Left renal pelvis (tissue), 4 donors: Measurements from ENCODE around the gene CAB39L. TPM values are rescaled to one million over a fixed set of nuclear protein-coding genes. Genes with fewer than 3 reads are reported as not detected.
"Not testable (repeated sequence)": the region's sequence is repeated elsewhere in the genome, so short reads cannot be mapped to it uniquely, and the experiment has no call there.

ENCODE experiments used
- DNase-seq, 4 donors: peaks; one replicate each; pipeline ENCODE4 v3.0.0-alpha.2; 2013; ENCODE audit warnings: low read depth in 4 of 4, low spot score in 3 of 4
- polyA plus RNA-seq, 4 donors: library from polyadenylated mRNA; unstranded; fragments of 120-200 nt; gene quantifications; one replicate each; pipeline ENCODE4 v1.2.1, GENCODE V29; 2013; ENCODE audit not compliant: insufficient read length in 4 of 4

CAB39L gene
- polyA plus RNA-seq, 4 donors, result 6.1 to 23.2 (median 20.5) TPM

GRCh38 chr13:49297338-49297737 is 146.5 kb downstream of the CAB39L start:
- DNase-seq, result no peak

DNA sequence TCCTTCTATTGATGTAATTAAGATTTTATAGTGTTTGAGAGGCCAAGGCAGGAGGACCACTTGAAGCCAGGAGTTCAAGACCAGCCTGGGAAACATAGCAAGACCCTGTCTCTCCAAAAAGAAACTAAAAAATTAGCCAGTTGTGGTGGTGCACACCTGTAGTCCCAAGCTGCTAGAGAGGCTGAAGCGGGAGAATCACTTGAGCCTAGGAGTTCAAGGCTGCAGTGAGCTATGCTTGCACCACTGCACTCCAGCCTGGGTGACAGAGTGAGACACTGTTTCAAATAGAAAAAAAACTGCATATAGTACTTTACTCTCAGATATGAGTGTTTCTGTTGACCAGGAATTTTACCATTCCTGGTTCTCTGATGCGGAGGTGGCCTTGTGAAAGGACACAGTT is 147.2 kb downstream of the CAB39L start:
- DNase-seq, result no peak

- DNase-seq, result no peak
Observed at GRCh38 chr13:49295244-49295643, 148.6 kb downstream of the CAB39L start.

DNA sequence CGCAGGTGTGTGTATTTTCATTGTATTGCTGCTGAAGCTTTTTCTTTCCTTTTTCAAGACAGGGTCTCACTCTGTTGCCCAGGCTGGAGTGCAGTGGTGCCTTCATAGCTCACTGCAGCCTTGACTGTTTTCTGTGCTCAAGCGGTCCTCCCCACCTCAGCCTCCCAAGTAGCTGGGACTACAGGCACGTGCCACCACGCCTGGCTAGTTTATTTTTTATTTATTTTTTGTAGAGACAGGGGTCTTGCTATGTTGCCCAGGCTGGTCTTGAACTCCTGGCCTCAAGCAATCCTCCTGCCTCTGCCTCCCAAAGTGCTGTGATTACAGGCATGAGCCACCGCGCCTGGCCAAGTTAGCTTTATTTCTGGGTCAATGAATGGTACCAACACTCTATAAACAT is 149.1 kb downstream of the CAB39L start:
- not testable (repeated sequence) for DNase-seq

DNA sequence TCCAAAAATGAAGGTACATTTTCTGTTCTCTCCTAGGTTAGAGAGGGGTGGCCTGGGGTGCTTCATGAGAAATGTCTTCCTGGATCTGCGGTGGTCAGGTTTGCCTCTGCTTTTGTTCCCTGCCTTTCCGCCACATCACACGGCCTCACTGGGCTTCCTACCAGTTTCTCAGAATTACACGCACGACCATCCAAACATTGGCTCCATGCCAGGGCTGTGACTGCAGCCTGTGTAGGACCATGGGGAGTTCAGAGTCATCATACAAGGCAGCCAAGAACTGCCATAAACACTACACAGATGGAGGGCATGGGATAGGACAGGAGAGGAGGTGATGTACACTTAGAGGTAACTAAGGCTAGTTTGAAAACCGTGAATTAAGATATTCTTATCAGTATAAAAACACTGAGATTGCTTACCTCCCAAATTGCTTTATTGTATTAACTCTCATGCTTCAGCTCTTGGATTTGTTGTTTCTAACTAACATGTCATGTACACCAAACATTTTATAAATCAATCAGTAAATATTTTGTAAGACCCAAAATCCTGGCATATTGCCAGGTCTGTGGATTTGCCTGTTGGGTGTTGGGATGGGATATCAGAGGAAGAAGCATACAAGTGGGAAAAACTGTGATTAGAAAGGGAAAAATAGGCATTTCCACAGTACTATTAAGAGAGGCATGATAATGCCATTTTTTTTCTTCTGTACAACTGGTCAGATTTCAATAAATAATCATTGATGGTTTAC is 150.9 kb downstream of the CAB39L start:
- no peak for DNase-seq

DNA sequence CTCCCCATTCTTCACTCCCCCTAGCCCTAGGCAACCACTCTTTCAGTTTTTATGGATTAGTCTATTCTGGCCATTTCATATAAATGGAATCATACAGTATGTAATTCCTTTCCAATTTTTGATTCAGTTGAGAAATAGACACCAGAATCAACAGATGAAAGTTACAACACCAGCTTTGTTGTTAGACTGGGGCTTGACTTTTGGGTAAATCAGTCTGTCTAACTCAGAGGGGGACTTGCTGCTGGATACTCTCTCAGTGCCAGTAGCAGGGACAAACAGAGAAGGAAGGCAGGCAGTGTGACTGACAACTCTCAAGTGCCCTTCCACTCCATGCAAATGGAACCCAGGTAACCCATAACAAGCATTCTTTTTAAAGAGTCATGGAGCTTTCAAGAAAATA is 155.4 kb downstream of the CAB39L start:
- no peak for DNase-seq

- no peak for DNase-seq
Observed at GRCh38 chr13:49287995-49288394, 155.9 kb downstream of the CAB39L start.

- DNase-seq, result no peak
Observed at GRCh38 chr13:49279885-49280284, 164.0 kb downstream of the CAB39L start.

DNA sequence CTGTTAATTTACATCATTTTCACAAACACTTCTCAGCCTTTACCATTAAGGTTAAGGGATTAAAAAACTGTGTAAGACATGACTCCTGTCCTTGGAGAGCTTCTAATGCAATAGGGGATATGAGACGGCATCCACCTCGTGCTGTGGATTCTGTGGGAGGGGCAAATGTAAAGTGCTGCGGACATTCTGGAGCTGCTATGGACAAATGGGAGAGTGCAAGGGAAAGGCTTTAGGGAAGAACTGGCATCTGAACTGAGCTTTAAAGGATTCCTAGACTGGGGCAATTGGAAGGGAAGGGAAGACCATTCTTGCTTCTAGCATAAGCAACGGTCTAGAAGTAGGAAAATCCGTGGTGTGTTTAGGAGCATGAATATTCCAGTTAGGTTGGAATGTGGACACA is 164.8 kb downstream of the CAB39L start:
- DNase-seq, result no peak

DNA sequence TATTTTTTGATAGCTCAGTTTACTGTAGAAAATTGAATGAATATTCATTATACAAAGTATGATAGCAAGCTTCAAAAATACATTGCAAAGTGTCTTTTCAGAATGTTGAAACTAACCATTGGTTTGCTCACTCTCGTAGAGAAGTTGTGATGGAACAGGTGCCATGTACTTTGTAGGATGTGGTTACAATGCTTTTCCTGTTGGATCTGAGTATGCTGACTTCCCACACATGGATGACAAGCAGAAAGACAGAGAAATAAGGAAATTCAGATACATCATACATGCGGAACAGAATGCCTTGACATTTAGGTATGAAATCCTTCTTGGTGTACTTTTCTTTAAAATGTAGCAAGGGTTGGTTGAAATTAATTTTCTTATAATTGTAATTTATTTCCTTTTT is 165.7 kb downstream of the CAB39L start:
- no peak for DNase-seq

DNA sequence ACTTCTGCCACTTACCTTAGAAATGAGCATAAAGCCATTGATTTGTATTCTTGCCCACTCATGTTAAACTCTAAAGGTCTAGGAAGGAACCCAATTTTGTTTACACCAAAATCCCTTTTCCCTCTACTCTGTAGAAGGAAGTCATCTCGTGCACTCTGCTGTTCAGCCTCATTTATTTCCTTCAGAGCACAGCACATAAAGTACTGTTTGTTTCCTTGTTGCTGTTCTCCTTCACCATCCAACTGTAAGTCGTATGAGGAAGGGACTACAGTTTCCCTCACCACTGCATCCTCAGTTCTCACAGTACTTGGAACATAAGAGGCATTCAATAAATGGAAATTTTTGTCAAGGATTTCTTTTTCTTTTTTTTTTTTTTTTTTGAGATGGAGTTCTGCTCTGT is 171.6 kb downstream of the CAB39L start:
- DNase-seq, result no peak

GRCh38 chr13:49271264-49271663 is 172.6 kb downstream of the CAB39L start:
- DNase-seq, result no peak

- DNase-seq, result no peak
Observed at GRCh38 chr13:49265822-49266221, 178.0 kb downstream of the CAB39L start.

- DNase-seq, result no peak
Observed at GRCh38 chr13:49262634-49263033, 181.2 kb downstream of the CAB39L start.

GRCh38 chr13:49259586-49259985 is 184.3 kb downstream of the CAB39L start:
- DNase-seq, result no peak

Other genes starting within 250 kb of the CAB39L start
- gene MLNR, start 223.7 kb downstream of the CAB39L start, polyA plus RNA-seq, result under 1 TPM in 2 of 4 donors, not detected in 2; 0.14 to 0.17 TPM
- 10 to 100 TPM; 13.5 to 15.4 (median 15.1) TPM for gene CDADC1, start 196.1 kb downstream of the CAB39L start, polyA plus RNA-seq
- 10 to 100 TPM; 13.3 to 22.4 (median 21.2) TPM for gene SETDB2, start 210 bp upstream of the CAB39L start, polyA plus RNA-seq
- 10 to 100 TPM; 27.0 to 52.5 (median 36.1) TPM for gene PHF11, start 51.9 kb upstream of the CAB39L start, polyA plus RNA-seq
- gene RCBTB1, start 141.5 kb upstream of the CAB39L start, polyA plus RNA-seq, result 10 to 100 TPM; 28.6 to 45.2 (median 42.4) TPM
- under 1 TPM; 0.27 to 0.46 (median 0.37) TPM for gene ARL11, start 184.4 kb upstream of the CAB39L start, polyA plus RNA-seq
- 10 to 100 TPM; 52.8 to 72.3 (median 58.2) TPM for gene EBPL, start 247.4 kb upstream of the CAB39L start, polyA plus RNA-seq